DMS 273 (cell line): ENCODE results near the gene DKKL1.

ENCODE experiments used
- DNase-seq: peaks from one replicate; lab custom pipeline; 2025; ENCODE audit not compliant: unreplicated experiment; lab: John Stamatoyannopoulos, UW

Gene DKKL1

DNA sequence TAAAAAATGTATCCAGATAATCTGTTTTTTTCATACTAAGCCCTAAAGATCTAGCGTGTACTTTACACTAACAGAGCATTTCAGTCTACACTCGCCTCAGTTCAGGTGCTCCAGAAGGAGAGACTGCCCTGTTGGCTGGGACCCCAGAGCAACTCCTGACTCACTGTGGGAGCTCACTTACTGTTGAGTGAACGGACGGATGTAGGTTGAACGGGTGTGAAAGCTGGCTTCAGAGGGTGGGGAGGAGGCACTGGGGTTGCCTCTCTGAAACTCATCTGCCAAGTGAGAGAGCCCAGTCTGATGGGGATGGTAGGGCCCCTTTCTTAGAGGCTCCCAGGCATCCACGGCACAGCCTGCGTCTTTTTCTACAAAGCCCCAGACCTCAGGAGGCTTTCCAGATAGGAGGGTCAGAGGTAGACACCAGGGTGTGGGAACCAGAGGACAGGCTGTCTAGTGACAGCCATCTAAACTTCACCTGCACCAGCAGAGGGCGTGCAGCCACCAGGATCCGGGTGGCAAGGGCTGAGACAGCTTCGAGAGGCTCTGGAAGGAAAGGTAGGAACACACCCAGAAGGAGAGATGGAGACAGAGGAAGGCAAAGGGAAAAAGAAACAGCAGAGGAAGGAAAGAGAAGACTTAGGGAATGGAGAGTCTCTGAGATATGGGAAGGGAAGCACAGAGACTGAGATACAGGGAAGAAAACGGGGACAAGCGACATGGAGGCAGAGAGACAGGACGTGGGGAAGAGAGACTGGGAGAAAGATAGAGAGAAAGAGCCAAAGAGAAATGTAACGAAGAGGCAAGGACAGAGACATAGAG, 28.1 kb downstream of the DKKL1 start:
- DNase-seq, result peak; percentile 93

DNA sequence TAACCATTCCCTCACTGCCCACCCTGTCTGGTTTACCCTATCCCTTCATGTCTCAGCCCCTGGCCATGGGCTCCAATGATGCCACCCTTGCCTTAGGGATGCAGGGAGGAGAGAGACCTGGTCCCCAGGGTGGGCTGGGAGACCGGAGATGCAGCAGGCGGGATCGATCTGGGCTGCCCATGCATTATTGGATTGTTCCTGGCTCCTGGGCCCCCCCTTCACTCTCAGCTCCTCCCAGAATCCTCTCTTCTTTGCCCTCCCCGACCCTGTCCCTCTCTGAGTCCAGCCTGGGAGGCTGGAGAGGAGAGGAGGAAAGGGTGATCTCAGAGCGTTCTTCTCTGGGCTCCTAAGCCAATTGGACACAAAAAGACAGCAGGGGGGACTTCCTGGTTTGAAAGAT, 30.2 kb downstream of the DKKL1 start:
- DNase-seq, result no peak

DNA sequence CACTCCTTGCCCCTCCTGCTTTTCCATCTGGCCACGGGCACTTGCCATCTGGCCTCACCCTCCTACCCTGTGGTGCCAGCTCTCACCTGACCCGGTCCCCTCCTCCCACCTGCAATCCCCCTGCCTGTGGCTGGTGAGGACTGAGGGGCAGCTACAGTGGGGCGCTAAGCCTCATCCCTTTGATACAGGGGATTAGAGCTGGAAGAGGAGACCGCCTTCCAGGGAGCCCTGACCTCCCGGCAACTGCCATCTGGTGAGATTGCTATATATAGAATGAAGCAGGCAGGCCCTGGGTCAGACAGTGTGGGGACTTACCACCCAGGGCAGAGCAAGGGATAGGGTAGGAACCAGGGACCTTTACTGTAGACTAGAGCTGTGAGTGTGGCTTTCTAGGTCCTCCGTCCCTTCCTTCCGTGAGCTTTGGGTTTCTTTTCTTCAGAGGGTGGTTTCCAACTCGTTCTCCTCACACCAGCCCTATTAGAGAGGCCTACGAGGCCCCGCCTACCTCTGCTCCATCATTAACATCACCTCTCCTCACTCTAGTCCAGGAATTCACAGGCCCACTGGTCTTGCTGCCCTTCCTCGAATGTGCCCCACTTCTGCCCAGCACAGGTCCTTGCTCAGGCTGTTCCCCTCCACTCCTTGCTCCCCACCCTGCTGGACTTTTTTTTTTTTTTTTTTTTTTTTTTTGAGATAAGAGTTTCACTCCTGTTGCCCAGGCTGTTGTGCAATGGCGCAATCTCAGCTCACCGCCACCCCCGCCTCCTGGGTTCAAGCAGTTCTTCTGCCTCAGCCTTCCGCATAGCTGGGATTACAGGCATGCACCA, 32.1 kb downstream of the DKKL1 start:
- DNase-seq, result peak; percentile 89

DNA sequence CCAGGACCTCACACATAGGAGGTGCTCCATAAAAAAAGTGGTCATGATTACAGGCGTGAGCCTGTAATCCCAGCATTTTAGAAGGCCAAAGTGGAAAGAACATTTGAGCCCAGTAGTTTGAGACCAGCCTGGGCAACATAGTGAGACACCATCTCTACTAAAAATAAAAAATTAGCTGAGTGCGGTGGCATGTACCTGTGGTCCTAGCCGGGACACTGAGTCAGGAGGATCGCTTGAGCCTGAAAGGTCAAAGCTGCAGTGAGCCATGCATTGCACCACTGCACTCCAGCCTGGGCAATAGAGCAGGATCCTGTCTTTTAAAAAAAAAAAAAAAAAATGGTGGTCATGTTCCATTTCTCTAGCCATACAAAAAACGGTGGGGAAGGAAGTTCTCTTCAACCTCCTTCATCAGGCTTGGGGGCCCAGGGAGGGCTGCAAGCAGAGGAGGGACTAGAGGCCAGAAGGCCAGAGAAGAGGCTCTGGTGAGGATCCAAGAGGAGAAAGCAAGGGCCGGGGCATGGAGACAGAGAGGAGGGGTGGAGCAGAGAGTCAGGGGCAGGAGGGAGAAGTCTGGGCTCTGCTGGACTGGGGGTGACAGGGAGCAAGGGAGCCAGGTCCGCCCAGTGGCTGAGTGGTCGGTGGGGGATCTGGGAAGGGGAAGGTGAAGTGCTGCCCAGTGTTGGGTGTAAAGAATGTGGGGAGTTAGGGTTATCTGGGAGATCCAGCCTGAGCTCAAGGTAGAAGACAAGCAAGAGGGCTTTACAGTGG, 33.2 kb downstream of the DKKL1 start:
- no peak for DNase-seq

DNA sequence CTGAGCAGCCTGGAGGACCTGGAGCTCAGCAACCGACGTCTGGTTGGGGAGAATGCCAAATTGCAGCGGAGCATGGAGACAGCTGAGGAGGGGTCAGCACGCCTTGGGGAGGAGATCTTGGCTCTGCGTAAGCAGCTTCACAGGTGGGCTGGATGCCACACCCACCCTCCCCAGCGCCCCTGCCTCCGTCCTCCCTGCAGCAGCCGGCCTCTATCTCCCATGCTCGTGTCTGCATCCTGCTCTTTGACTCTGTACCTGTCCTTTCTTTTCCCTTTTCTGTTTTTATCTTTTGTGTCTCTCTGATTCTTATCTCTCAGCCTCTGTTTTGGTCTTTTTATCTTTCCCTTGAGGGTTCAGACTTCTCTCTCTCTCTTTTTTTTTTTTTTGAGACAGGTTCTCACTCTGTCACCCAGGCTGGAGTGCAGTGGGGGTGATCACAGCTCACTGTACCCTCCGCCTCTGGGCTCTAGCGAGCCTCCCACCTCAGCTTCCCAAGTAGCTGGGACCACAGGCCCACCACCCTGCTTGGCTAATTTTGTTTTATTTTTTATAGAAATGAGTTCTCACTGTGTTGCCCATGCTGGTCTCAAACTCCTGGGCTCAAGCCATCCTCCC, 34.4 kb downstream of the DKKL1 start:
- DNase-seq, result no peak

DNA sequence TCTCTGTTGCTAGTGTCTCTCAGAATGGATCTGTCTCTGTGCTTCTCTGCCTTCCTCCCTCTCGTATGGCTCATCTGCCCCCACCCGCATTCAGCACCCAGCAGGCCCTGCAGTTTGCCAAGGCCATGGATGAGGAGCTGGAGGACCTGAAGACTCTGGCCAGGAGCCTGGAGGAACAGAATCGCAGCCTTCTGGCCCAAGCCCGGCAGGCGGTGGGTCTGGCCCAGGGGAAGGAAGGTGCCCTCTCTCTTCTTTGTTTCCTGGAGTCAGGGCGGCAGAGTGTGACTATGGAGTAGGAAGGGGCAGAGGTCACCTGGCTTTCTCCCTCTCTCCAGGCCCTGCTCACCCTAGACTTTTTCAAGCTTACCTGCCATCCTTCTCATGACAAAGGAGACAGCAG, 35.3 kb downstream of the DKKL1 start:
- no peak for DNase-seq

DNA sequence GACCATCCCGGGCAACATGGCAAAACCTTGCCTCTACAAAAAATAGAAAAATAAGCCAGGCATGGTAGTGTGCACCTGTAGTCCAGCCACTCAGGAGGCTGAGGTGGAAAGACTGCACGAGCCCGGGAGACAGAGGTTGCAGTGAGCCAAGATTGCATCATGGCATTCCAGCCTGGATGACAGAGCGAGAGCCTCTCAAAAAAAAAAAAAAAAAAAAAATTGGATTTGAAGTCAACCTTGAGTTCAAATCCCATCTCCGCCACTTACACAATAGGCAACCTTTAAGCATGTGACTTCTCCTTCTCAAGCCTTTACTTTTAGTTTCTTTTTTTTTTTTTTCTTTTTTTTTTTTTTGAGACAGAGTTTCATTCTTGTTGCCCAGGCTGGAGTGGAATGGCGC, 36.4 kb downstream of the DKKL1 start:
- no peak for DNase-seq

DNA sequence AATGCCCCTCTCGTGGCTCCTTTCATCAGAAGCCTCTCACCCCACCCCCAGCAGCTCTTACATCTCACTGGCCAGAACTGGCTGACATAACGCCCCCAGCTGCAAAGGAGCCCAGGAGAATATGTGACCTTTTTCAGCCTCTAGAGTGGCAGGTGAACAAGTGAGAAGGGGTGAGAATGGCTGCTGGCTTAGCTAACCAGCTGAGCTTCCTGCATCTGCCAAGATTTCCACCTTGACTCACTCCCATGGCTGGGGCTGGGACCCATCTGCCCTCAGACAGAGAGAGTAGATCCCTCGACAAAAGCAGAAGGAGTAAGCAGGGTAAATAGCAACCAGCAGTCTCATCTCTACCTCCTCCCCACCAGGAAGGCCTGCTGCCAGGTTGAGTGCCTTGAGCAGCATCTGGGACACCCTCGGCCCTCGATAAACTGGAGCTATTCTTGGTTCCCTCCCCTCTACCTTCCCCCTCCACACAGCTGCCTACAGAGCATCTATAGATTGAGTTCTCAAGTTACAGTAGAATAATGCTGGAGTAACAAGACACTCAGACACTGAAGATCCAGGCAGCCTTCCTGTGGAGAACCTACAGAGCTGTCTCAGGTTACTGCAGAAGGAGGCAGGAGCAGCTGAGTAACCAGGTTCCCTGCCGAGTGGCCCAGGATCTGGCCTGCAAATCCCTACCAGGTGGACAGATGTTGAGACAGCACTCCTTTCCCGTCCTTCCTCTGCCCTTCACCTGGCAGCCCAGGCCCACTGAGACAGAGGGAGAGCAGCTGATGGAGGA, 39.9 kb downstream of the DKKL1 start:
- peak; percentile 98 for DNase-seq

DNA sequence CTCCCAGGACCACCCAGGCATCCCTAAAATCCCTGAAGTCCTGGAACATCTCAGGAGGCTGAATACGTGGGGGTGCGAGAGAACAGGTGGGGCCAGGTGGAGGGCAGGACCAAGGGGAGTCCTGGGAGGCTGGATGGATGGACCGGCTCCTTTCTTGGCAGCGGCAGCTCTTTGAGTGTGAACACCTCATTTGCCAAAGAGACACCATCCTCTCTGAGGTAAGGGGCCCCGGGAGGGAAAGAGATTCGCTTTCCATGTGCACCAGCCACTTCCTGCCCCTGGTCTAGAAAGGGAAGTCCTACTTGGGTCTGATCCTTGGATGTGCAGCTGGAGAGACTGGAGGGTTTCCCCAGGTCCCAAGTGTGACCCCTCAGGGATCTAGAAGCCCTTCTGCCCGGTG, 43.4 kb downstream of the DKKL1 start:
- no peak for DNase-seq

DNA sequence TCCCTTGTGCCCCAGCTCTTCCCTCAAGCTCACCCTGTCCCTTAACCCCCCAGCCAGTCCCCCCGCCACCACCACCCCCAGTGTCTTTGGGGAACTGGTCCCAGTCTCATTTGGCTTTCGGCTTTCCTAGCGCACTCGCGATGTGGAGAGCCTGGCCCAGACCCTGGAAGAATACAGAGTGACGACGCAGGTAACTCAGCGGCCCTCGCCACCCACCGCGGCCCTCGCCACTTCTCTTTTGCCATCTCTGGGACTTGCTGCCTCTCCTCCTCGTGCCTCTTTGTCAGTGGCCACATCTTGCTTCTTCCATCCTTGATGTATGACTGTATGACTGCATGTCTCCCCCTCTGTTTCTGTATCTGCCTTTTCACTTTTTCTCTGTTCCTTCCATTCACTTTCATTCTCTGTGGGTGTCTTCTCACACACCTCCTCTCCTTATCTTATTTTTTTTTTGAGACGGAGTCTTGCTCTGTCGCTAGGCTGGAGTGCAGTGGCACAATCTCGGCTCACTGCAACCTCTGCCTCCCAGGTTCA, 43.9 kb downstream of the DKKL1 start:
- DNase-seq, result no peak

DNA sequence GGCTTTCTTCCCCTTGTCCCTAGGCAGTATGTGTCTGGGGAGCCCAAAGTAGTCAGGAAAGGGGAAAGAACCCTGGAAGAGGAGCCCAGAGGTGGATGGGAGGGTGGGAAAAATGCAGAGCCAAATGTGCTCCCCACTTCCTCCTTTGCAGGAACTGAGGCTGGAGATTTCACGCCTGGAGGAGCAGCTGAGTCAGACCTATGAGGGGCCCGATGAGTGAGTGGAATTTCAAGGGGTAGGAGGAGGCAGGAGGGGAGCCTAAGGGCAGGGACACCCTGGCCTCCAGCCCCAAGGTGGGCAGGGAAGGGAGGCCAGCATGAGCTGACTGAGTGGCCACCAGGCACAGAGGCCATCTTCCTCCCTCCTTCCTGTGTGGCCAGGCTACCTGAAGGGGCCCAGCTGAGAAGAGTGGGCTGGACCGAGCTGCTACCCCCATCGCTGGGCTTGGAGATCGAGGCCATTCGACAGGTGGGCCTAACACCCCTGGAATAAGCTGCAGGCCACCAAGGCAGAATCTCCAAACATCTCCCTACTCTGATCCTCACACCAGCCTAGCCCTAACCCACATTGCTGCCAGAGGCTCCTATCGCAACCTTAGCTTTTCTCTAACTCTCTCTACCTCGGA, 45.3 kb downstream of the DKKL1 start:
- no peak for DNase-seq

DNA sequence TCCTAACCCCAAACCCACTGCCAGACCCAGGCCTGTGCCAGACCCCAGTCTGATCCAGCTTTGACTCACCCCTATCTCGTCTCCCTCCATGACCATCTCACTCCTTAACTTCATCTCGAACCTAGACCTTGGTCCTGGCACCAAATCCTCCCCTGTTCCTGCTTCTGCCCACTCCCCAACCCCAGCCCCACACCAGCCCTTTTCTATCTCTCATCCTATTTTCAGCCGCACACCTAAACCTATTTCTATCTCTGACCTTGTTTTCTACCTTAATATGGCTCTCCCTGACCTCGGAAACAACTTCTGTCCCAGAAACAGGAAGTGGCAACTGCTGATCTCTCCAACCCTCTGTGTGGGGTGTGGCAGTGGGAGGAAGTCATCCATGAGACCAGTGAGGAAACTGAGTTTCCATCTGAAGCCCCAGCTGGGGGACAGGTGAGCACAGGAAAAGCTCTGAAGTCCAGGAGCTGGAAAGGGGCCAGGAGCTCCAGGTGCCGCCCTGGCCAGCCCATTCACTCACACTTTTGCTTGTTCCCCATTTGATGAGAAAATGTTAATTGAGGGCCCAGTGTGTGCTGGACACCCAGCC, 45.9 kb downstream of the DKKL1 start:
- DNase-seq, result no peak

DNA sequence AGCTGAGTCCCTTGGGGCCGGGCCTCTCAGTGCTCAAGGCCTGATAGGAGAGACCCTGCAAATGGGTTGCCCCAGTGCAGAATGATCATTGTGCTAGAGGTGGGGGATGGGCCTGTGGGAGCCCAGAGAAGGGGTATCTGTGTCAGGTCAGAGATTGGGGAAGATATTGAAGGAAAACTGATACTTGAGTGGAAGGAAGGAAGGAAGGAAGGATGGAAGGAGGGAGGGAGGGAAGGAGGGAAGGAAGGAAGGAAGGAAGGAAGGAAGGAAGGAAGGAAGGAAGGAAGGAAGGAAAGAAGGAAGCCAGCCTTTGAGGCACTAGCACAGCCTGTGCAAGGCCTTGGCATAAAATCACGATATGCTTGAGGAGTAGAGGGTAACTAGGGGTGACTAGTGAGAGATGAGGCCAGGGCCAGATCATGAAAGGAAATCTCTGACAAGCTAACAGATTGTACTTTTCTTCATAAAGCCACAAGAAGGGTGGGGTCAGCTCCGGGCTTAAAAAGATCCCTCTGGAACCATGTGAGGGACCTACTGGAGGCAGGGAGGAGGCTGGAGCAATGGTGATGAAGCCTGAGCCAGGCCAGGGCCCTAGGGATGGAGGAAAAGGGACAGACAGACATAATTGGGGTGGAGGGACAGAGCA, 48.1 kb downstream of the DKKL1 start:
- no peak for DNase-seq

DNA sequence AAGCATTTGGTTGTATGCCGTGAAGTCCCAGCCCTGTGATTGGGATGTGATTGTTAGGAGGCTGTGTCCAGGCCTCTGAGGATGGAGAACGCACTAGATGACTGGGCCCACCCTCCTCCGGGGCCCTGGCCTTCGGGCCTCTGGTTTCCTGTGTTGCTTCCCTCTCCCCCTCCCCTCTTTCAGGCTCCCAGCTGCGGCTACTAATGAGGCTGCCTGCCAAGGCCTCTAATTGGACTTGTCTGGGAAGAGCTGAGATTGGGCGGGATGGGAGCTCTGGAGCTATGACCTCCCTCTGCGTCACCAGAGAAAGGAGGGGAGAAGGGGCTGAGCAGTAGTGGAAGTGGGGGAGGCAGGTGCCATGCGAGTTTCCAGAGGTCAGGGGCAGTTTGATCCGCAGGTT, 49.7 kb downstream of the DKKL1 start:
- no peak for DNase-seq

DNA sequence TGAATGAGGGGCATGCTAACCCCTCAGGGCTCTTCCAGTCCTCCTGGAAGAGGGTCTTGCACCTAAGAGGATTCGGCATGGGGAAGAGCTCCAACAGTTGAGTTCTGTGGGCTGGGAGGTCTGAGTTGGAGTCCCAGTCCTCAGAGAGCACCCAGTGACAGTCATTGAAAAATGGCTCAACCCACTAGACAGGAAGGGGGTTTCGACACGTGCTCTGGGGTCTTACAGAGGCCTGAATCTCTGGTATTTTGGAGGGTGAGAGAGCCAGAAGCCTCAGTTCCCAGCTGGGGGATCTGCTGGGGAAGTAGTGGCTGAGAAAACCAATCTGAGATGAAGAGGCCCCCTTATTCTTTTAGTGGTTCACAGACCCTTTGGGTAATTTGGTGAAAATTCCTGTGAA, 50.6 kb downstream of the DKKL1 start:
- DNase-seq, result no peak

DNA sequence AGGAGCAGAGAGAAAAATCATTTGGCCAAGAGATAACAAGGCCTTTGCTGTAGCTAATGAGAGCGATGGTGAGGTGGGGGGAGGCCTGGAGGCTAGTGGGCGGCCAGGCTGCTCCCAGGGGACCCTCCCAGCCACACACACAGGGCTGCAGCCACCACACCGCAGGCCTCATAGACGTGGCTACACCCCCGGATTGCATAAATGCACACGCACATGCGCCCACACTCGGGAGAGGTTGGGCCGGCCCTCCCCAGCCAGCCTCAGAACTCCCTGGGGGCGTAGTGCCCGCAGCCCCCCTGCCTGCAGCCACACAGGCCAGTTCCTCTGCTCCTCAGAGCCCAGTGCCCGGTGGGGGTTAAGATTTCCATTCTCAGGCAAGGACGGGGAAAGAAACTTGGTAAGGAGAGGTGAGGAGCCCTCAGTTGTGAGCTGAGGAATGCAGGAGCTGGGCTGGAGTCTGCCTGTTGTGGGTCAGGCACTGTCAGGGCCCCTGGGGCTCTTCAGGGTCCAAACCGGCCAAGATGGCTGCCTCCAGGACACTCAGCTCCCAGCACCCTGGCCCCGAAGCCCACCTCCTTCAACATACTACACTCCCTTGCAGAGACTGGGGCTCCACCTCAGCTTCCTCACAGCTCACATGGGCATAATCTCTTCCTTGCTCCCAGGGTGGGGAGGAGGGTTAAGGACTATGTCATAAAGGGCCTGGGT, 51.6 kb downstream of the DKKL1 start:
- no peak for DNase-seq

DNA sequence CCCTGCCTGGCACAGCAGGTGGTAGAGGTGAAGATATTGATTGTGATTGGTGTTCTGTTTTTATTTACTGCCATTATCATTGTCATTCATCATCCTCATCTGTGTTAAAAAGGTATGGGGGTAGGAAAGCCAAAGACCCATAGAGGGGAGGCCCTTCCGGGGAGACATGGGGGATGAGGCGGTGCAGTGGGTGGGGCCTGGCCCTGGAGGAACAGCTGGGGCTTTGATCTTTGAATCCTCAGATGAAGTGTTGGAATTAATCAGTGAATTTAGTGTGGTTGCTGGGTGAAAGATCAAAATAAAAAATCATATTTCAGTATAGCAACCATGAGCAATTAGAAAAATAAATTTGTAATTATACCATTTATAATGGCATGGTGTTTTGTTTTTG, 52.1 kb downstream of the DKKL1 start:
- DNase-seq, result no peak

DNA sequence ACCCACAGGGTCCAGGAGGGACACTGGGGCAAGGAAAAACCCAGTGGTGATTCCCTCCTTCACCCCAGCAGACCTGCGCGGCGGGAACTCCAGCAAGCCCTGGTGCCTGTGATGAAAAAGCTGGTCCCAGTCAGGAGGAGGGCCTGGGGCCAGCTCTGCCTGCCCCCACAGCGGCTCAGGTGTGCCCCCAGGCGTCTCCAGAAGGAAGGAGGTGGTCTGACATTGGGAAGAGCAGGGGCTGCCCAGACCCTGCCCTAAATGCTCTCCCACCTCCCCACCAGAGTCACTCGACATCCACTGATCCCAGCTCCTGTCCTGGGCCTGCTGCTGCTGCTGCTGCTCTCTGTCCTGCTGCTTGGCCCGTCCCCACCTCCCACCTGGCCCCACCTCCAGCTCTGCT, 53.4 kb downstream of the DKKL1 start:
- DNase-seq, result no peak
